Ascending aorta (tissue), 2 donors: ENCODE results near the gene ZNF219. TPM values are rescaled to one million over a fixed set of nuclear protein-coding genes. Genes with fewer than 3 reads are reported as not detected.

Experiments
- DNase-seq, 2 donors: peaks; one replicate each; pipeline ENCODE4 v3.0.0-alpha.2; 2019; ENCODE audit warnings: low spot score in 2 of 2
- H3K27ac ChIP-seq, 2 donors: fragments of 200-600 bp; sonication (generic); one replicate each; pipeline ENCODE4 v1.5.1; 2016 to 2017; ENCODE audit warnings: mild to moderate bottlenecking in 1 of 2
- H3K27me3 ChIP-seq: fragments of 200-600 bp; sonication (generic); one replicate; pipeline ENCODE4 v1.5.1; 2017
- H3K36me3 ChIP-seq, 2 donors: fragments of 200-600 bp; sonication (generic); one replicate each; pipeline ENCODE4 v1.5.1; 2016
- H3K4me1 ChIP-seq, 2 donors: fragments of 200-600 bp; sonication (generic); one replicate each; pipeline ENCODE4 v1.5.1; 2016 to 2017; ENCODE audit warnings: mild to moderate bottlenecking in 1 of 2
- H3K4me3 ChIP-seq, 2 donors: fragments of 200-600 bp; sonication (generic); one replicate each; pipeline ENCODE4 v1.5.1; 2016 to 2017; ENCODE audit warnings: mild to moderate bottlenecking in 1 of 2
- H3K9me3 ChIP-seq, 2 donors: fragments of 200-600 bp; sonication (generic); one replicate each; pipeline ENCODE4 v1.5.1; 2016
- intact Hi-C: fragments of 100-400 bp; cut with DNase I; formaldehyde crosslinking; loops from one replicate; pipeline ENCODE4 v1.15.1; 2023
- total RNA-seq: library from RNA; depleted of rRNA; stranded (reverse); fragments of >200 nt; gene quantifications from one replicate; pipeline ENCODE4 v1.1.0, GENCODE V29; 2016
- TF ChIP-seq, protein P1 (sequence below), 3 experiments: fragments of 200-600 bp in 2 of 3; fragments of 450-650 bp in 1 of 3; sonication (generic) in 2 of 3; IDR thresholded peaks; one replicate each; pipeline ENCODE4 v1.5.1; 2016 to 2019; ENCODE audit warnings: antibody characterized with exemption in 3 of 3, mild to moderate bottlenecking in 1 of 3, moderate library complexity in 1 of 3

ZNF219 gene
- total RNA-seq, 1 donor from 2014 or later: 62.9 TPM

DNA sequence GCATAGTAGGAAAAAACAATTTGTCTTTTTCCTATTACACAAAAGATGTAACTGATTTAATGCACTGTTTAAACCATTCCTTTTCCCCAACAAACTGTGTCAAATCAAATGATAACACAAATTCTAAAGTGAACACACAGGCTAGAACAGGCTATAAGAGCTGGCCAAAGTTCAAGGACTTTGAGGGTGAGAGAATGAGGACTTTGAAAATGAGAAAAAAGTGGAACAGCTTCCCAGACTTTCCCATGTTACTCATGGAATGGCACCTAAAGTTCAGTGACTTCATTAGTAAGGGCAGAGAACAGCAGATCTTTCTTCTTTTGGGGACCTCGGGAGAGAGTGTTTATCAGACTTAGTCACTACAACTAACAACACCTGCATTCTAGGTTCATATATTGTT is 25.0 kb upstream of the ZNF219 start:
- Histone ChIP-seq H3K9me3 (no peaks in the 10 kb centered on the region), H3K27ac (no peak overlapping the region), H3K4me1 (no peaks in the 10 kb centered on the region), H3K27me3 (no peaks in the 10 kb centered on the region), H3K4me3 (no peak overlapping the region), H3K36me3 (no peaks in the 10 kb centered on the region)
- TF ChIP-seq, protein P1, sequence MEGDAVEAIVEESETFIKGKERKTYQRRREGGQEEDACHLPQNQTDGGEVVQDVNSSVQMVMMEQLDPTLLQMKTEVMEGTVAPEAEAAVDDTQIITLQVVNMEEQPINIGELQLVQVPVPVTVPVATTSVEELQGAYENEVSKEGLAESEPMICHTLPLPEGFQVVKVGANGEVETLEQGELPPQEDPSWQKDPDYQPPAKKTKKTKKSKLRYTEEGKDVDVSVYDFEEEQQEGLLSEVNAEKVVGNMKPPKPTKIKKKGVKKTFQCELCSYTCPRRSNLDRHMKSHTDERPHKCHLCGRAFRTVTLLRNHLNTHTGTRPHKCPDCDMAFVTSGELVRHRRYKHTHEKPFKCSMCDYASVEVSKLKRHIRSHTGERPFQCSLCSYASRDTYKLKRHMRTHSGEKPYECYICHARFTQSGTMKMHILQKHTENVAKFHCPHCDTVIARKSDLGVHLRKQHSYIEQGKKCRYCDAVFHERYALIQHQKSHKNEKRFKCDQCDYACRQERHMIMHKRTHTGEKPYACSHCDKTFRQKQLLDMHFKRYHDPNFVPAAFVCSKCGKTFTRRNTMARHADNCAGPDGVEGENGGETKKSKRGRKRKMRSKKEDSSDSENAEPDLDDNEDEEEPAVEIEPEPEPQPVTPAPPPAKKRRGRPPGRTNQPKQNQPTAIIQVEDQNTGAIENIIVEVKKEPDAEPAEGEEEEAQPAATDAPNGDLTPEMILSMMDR (IDR thresholded peaks at IDR 0.05): no peak
- intact Hi-C loops: no loop called here
- no peak for DNase-seq

DNA sequence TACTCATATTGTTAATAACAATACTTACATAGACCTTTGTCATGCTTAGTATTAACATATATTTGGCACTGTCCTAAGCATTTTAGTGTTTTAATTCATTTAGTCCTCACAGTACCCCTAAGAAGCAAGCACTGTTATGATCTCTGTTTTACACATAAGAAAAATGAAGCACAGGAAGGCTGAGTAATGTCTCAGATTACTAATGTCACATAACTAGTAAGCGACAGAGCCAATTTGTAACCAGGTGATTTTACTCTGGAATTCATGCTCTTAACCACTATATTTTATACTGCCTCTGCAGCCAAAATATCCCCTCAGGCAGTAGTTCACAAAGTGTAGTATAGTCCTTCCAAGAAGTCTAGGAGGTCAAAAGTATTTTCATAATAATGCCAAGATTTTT is 22.7 kb upstream of the ZNF219 start:
- DNase-seq: no peak
- no peak overlapping the region for H3K27ac ChIP-seq
- TF ChIP-seq, protein P1 (IDR thresholded peaks at IDR 0.05): no peak
- H3K36me3 ChIP-seq: no peaks in the 10 kb centered on the region
- no peaks in the 10 kb centered on the region for H3K9me3 ChIP-seq
- H3K27me3 ChIP-seq: no peaks in the 10 kb centered on the region
- H3K4me1 ChIP-seq: no peaks in the 10 kb centered on the region
- intact Hi-C loops: no loop called here
- H3K4me3 ChIP-seq: no peak overlapping the region

DNA sequence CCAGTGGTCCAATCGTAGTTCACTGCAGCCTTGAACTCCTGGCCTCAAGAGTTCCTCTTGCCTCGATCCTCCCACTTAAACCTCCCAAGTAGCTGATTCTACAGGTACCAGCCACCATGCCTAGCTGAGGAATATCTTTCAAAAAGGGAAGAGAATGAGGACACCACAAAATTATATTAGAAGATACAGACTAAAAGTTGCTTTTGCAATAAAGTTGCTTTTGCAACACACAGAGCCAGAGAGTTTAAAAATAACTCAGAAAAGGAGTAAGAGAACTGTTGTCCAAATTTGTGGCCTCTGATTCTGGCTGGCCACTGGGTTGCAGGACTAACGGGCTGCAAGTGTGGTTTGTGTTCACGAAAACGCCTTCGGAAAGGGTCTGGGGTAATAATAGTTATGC is 22.2 kb upstream of the ZNF219 start:
- intact Hi-C loops: no loop called here
- no peak overlapping the region for H3K4me3 ChIP-seq

DNA sequence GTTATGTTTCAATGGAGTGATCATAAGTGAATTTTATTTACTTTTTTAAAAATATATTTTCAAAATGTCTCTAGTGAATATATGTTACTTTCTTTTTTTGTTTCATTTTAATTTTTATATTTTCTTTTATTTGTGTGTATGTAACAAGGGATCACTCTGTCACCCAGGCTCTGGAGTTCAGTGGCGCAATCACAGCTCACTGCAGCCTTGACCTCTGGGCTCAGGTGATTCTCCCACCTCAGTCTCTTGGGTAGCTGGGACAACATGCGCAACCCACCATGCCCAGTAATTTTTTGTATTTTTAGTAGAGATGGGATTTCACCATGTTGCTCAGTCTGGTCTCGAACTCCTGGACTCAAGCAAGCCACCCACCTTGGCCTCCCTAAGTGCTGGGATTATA is 20.5 kb upstream of the ZNF219 start:
- no peak for DNase-seq
- Histone ChIP-seq H3K4me3 (no peak overlapping the region), H3K36me3 (no peaks in the 10 kb centered on the region), H3K27ac (no peak overlapping the region), H3K27me3 (no peaks in the 10 kb centered on the region), H3K9me3 (no peaks in the 10 kb centered on the region), H3K4me1 (no peaks in the 10 kb centered on the region)
- intact Hi-C loops: no loop called here
- TF ChIP-seq, protein P1 (IDR thresholded peaks at IDR 0.05): no peak

More for the DNA sequence above, 22.2 kb upstream of the ZNF219 start:
- H3K36me3 ChIP-seq: no peaks in the 10 kb centered on the region
- no peaks in the 10 kb centered on the region for H3K9me3 ChIP-seq
- DNase-seq: no peak
- TF ChIP-seq, protein P1 (IDR thresholded peaks at IDR 0.05): no peak
- no peaks in the 10 kb centered on the region for H3K27me3 ChIP-seq
- no peak overlapping the region for H3K27ac ChIP-seq
- no peaks in the 10 kb centered on the region for H3K4me1 ChIP-seq

DNA sequence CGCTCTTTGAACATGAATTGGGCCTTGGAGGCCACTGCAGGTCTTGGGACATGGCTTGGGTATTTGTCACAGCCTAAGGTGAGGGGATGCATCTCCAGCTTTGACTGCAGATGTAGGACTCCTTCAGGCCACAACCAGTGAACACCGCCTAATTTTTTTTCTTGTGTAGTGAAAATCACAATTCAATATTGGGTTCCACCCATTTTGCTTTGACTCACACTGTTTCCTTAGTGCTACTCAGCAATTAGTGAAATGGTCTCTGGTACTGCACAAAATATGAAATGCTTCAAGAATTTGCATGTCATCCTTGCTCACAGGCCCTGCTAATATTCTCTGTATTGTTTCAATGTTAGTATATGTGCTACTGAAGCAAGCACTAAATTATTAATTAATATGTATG is 14.9 kb upstream of the ZNF219 start:
- Histone ChIP-seq H3K4me3 (no peak overlapping the region), H3K27ac (no peak overlapping the region), H3K27me3 (no peaks in the 10 kb centered on the region), H3K36me3 (no peaks in the 10 kb centered on the region), H3K9me3 (no peaks in the 10 kb centered on the region), H3K4me1 (no peaks in the 10 kb centered on the region)
- intact Hi-C loops: no loop called here
- TF ChIP-seq, protein P1 (IDR thresholded peaks at IDR 0.05): no peak
- no peak for DNase-seq

DNA sequence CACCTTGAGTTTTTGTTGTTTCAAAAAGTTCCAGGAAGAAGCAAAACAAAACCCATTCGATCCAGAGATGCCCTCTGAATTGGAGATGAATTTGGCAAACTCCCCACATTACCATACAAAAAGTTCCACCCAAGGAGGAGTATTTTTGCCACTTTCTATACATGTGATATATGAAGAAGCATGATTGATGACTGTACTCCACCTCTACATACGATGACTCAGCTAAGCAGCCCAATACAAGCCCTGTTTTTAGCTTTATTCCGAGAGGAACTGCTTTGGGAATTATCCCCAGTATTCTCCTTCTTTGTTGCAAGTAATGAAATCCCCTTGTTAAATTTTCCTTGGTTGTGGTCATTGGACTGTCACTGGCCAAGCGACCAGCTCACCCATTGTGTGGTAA is 13.8 kb upstream of the ZNF219 start:
- no peaks in the 10 kb centered on the region for H3K27me3 ChIP-seq
- no peaks in the 10 kb centered on the region for H3K4me1 ChIP-seq
- TF ChIP-seq, protein P1 (IDR thresholded peaks at IDR 0.05): no peak
- intact Hi-C loops: no loop called here
- H3K27ac ChIP-seq: no peak overlapping the region
- no peaks in the 10 kb centered on the region for H3K9me3 ChIP-seq
- no peaks in the 10 kb centered on the region for H3K36me3 ChIP-seq
- no peak overlapping the region for H3K4me3 ChIP-seq
- no peak for DNase-seq
